GM20000 (cell line): ENCODE measurements around the gene PTPRK.

Source experiments
- DNase-seq: peaks from one replicate; pipeline ENCODE4 v3.0.0; 2012; ENCODE audit warnings: low spot score
- TF ChIP-seq, protein P1 (sequence below): IDR thresholded peaks from 2 replicates; pipeline ENCODE4 v1.5.1; 2012; ENCODE audit warnings: mild to moderate bottlenecking, control low read depth; ENCODE audit errors: extremely low read depth, missing control alignments

PTPRK gene

DNA sequence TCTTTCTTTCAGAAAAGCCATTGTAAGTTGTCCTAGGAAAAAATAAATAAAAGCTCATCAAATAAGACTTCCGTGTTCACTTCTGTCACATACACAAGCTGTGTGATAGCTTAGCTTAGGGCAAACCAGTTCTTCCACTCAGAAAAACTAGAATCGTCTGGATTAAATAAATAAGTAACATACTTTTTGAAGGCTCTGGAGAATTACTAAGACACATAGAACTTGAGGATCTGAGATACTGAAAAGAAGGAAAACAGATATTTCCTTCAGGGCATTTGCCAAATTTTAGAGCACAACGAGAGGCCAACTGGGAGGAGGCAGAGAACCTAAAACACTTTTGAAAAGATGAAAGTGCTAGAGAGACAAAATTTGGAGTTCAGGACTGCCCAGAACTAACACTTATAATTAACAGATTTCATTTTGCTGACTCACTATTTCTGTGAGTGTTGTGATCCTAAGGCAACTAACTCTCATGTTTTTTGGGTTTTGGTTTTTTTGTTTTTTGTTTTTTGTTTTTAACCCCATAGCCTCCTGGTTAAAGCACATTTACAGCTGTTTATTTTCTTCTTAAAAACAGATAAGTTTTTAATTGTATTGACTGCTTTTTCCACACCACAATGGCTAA lies 580.8 kb downstream of the PTPRK start:
- TF ChIP-seq, protein P1, sequence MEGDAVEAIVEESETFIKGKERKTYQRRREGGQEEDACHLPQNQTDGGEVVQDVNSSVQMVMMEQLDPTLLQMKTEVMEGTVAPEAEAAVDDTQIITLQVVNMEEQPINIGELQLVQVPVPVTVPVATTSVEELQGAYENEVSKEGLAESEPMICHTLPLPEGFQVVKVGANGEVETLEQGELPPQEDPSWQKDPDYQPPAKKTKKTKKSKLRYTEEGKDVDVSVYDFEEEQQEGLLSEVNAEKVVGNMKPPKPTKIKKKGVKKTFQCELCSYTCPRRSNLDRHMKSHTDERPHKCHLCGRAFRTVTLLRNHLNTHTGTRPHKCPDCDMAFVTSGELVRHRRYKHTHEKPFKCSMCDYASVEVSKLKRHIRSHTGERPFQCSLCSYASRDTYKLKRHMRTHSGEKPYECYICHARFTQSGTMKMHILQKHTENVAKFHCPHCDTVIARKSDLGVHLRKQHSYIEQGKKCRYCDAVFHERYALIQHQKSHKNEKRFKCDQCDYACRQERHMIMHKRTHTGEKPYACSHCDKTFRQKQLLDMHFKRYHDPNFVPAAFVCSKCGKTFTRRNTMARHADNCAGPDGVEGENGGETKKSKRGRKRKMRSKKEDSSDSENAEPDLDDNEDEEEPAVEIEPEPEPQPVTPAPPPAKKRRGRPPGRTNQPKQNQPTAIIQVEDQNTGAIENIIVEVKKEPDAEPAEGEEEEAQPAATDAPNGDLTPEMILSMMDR, result no peak
- no peak for DNase-seq

DNA sequence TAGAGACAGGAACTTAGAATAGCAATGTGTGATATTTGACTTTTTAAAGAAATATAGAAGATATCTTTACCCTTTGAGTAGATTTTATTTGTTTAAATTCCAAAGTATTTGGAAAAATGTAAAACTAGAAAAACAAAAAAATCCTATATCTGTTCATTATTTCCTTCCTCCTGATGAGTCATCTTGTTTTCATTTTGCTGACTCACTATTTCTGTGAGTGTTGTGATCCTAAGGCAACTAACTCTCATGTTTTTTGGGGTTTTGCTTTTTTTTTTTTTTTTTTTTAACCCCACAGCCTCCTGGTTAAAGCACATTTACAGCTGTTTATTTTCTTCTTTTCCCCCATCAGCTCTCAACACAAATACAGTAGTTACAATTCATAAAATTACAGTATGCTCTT lies 581.7 kb downstream of the PTPRK start:
- TF ChIP-seq, protein P1, result no peak
- DNase-seq, result no peak

DNA sequence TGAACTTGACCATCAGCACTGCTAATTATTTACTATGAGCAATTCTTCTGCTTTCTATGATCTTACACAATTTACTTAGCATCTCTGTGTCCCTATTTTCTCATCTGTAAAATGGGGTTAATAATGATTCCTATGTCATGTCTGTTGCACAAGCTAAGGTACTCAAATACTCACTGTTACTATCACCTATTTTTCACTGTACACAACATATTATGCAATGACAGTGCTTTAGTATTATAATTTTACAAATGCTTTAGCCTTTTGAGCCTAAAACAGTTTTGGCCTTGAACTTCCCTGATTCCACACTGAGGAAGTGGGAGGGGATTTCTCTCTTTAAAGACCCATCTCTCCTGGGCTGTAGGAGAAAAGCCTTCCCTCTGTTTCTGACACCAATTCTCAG lies 582.7 kb downstream of the PTPRK start:
- DNase-seq, result no peak
- TF ChIP-seq, protein P1, result no peak

DNA sequence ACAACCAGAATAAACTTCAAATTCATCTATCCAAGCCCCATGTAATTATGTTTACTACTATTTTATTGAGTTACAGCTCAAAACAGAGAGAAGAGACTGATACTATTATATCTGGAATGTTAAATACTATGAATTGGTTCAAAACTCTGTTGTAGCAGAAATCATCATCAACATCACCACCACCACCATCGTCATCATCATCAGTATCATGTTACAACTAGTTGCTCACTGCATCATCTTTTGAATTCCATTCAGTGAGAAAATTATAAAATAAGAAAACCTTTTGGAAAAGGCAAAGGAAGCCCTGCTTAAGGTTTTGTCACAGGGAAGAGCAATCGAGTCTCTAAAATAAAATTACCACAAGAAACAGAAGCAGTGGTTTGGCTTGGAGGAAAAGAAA lies 583.3 kb downstream of the PTPRK start:
- TF ChIP-seq, protein P1, result no peak
- no peak for DNase-seq

DNA sequence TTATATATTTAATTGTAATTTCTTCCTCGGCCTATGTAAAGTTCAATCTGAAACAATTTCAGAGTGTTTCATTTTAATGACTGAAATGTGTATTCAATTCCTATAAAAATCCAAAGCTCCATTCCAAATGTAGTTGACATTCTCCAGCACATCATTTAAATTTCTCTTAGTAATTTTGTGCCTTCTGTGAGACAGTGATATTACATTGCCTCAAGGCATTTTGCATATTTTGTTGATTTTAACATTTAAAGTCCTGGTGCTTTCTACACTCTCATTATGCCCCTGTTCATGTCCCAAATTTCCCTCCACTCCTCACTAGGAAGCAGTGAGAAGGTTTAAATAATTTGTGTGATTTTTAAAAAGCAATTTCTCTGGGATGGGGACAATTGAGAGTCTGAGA lies 585.4 kb downstream of the PTPRK start:
- TF ChIP-seq, protein P1, result no peak
- no peak for DNase-seq

DNA sequence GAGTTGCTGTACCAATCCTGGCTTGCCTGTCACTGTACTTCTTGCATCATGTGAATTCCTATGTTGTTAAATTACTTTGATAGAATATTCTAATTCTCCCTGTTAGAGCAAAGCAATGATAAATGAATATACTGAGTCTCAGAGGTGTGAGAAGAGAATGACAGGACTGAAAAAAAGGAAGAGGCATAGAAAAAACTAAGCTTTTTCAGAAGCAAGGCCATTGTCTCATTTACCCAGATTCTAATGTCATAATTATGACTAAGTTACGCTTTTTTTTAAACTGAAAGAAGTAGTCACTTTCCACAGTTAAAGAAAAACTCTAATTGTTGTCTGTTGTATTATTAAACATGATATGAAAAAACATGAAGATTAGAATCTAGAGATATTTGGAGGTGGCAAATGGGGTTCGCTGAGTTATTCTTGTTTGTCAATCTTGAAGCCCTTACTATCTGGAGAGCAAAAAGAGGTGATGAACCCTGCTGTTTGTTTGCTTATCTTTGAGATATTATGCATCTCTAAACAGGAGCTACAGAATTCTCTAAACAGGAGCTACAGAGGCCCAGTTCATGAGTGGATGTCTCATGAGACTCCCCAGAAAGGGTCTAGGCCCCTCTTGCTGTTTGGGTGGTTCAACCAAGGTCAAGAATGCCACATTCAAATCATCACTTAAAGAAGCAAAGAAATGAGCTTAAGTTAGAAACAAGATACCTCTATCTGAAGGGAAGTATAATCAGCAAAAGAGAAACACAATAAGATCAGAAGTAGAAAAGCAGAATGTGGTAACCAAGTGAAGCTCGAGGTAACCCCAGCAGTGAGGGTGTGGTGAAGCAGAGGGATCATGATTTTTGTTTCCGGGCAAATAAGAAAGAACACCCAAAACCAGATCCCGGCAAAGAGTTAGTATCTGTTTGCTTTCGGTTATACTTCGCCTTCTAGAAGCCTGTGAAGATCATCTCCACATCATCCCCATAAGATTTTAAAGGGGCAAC lies 586.3 kb downstream of the PTPRK start:
- TF ChIP-seq, protein P1, result no peak
- DNase-seq, result no peak

DNA sequence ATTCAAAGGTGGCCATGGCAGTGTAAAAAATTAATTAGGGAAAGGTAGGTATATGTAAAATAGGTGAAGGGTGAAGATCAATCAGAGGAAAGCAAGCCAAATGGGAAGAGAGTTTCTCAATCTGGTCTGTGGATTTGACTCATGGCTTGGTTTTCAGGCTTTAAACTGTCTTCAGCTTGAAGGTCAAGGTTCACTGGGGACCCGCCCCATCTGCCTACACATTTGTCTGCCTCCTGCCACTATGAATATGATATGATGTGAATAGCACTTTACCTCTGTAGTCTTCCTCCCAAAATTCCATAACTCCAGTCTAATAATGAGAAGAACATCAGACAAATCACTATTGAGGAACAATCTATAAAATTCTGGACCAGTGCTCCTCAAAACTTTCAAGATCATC lies 587.3 kb downstream of the PTPRK start:
- TF ChIP-seq, protein P1, result no peak
- no peak for DNase-seq
